ENCODE measurements around the gene DRP2.
"Not testable (repeated sequence)": the region's sequence is repeated elsewhere in the genome, so short reads cannot be mapped to it uniquely, and the experiment has no call there.

Gene DRP2, protein sequence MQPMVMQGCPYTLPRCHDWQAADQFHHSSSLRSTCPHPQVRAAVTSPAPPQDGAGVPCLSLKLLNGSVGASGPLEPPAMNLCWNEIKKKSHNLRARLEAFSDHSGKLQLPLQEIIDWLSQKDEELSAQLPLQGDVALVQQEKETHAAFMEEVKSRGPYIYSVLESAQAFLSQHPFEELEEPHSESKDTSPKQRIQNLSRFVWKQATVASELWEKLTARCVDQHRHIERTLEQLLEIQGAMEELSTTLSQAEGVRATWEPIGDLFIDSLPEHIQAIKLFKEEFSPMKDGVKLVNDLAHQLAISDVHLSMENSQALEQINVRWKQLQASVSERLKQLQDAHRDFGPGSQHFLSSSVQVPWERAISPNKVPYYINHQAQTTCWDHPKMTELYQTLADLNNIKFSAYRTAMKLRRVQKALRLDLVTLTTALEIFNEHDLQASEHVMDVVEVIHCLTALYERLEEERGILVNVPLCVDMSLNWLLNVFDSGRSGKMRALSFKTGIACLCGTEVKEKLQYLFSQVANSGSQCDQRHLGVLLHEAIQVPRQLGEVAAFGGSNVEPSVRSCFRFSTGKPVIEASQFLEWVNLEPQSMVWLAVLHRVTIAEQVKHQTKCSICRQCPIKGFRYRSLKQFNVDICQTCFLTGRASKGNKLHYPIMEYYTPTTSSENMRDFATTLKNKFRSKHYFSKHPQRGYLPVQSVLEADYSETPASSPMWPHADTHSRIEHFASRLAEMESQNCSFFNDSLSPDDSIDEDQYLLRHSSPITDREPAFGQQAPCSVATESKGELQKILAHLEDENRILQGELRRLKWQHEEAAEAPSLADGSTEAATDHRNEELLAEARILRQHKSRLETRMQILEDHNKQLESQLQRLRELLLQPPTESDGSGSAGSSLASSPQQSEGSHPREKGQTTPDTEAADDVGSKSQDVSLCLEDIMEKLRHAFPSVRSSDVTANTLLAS

DNA sequence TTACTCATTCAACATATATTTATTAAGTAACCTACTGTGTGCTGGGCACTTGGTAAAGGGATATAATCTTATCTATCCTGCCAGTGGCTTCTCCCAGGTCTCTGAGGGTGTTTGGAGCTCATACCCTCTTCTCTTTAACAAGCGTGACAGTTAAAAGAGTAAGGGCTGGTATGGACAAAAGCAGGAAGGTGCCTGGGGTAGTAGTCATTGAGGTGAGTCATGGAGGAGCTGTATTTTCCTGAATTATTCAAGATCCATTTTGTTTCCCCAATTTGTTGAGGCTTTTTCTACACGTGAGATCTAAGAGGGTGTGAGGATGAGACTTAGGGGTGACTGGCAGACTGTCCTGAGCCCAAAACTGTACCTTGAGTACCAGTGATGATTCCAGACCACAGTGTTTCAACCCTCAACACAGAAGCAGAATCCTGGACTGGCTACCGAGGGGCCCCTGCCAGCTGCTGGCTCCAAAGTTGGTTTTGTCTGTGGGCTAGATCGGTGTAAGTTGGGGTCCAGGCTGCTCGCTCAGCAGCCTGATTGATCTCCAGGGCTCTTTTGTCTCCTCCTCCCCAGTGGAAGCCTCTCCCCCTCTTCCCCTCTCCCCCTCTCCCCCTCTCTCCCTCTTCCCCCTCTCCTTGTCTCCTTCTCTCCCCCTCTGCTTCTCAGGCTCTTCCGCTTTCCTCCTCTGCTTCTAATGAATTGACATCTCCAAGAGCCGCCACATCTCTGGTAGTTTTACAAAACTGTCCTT, at the start of gene DRP2:
Gene DRP2 (plus strand): TSS at position 671 of the 748 bp plus-strand sequence. CDS start 11,862 bp downstream, outside the sequence.
- no peak for DNase-seq

DNA sequence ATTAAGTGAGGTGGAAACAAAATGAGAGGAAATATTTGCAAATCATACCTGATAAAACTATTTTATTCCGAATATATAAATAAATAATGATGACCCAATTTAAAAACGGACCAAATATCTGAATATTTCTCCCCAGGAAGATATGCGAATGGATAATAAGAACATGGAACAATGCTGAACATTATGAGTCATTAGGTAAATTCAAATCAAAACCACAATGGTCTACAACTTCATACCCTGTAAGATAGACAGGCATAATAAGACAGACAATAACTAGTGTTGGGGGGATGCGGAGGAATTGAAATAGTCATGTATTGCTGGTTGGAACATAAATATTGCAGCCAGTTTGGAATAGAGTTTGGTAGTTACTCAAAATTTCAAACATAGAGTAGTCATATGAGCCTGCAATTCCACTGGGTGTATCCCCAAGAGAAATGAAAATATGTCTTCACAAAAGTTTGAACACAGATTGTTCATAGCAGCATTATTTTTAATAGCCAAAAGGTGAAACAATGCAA, 47.6 kb upstream of the DRP2 start:
- no peak for DNase-seq

DNA sequence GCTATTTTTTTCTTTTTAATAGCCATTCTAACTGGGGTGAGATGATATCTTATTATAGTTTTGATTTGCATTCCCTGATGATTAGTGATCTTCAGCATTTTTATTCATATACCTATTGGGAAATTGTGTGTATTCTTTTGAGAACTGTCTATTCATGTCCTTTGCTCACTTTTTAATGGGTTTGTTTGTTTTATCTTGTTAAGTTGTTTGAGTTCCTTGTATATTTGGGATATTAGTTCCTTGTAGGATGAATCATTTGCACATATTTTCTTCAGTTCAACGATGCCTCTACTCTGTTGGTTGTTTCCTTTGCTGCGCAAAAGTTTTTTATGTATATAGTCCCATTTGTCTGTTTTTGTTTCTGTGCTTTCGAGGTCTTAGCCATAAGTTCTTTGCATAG, 43.1 kb upstream of the DRP2 start:
- no peak for DNase-seq

DNA sequence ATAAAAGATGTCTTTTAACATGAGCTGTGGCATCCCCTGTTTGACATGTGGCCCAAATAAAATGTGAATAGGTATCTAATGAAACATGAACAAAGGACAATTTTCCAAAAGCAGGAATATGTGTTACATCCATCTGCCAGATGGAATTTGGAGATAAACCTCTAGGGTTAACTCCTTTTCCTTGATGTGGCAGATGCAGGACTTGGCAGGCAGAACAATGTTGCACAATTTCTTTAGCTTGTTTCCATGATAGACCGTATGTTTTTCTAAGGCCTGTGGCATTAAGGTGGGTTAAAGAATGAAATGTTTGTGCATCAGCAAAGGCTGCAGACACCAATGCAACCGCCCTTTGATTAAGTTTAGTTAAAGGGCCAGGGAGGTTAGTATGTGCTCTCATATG, 34.7 kb upstream of the DRP2 start:
- DNase-seq: not testable (repeated sequence)

DNA sequence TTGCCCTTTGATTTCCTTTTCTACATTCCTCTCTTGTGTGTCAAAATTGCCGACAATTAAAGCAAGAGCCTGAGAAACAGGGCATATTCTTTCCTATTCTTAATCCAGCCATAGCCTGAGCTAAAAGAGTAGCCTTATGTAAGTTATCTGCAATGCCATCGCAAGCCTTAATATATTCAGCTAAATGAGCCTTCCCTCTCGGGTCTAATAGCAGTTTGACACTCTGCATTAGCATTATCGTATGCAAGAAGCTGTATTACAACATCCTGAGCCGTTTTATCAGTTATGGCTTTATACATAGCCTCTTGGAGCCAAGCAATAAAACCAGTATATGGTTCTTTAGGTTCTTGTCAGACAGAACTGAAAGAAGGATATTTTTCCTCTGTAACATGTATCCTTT, 31.6 kb upstream of the DRP2 start:
- DNase-seq: not testable (repeated sequence)

DNA sequence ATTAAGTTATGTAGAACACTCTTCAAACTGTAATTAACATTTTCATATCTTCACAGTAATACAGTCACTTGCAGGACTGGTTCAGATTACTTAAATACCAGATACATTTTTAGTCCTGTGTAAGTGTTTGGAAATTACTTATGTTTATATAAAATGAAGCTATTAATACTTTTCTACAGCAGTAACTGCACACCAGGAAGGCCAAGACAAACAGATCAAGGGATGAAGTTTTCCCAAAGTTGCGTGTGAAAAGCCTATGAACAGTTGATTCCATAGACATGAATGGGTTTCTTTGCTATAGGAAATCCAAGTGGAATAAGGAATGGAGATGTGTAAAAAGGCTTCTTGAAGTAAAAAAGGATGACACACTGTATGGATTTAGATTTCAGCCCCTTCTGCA, 28.9 kb upstream of the DRP2 start:
- no peak for DNase-seq

DNA sequence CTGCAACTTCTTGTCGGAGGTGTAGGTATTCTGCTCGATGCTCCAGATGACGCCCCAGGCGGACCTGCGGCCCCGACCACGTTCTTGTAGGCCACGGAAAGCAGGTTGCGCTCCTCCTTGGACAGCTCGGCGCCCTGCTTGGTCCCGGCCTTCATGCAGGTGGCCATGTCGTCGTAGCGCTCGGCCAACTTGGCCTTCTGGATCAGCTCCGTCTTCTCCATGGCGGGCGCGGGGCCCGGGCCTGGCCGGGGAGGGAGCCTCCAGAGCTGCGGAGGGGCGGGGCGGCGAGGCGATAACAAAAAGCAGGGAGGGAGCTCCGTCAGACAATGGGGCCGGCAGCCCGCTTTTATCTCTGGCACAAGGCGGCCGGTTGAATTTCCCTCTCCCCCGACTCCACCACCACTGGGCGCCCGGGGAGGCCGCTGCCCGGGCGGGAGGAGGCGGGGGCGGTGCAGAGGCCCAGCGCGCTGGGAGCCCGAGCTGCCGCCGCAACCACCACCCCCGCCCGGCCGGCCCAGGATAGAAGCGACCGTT, 28.3 kb upstream of the DRP2 start:
- no peak for DNase-seq

DNA sequence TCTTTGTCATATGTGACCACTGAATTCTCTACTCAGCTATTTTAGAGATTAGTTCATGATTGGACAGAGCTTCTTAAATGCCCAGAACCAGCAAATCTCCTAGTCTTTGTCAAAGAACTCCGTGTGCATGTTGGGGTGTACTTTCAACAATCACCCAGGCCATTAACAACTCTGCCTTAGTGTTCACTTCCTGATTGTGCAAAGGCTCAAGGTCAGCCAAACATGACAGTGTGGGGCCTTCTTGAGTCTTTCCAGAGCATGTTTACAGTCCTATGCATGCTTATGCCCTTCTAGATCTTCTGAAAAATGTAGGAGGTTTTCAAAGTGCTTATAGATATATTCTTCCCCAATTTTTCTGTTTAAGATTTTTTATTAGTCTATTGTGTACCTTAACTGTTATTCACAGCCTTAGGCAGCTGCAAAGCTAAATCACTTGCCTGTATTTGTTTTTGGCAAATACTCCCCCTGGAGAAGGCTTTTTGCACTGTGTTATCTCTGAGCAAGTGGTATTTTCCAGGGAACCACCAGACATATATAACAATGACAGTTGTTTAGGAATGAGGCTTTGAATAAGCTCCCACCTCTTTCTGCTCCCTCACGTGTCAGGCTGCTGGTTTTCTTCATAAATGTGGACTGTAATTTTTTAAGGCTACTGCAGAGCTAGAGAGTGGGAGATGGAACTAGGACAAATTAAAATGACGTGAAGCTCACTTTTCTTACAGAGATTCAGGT, 24.0 kb upstream of the DRP2 start:
- DNase-seq: no peak

DNA sequence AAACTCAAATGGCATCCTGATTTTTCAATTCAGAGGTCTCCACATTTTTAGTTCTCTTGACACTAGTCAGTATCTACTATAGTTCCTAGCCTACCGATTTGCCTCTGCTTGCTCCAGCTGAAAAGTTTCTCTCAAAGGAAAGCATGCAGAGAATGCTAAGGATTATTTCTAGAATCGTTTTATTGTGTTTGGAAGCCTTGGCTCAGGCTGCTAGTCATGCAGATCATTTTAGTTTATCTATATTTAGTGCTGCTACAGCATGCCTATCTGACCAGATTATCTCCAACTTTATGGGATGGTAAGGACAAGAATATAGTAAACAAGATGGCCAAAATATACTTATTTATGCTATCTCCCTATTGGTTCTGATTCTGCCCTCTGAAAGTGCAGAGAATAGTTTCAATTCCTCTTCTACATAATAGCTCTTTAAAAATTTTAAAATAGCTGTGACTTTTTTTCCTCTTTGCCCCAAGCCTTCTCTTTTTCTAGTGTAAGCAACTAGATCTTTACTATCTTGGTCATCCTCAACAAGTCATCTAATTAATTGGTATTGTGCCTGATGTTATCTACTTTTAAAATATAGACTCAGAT, 15.7 kb upstream of the DRP2 start:
- DNase-seq: no peak

DNA sequence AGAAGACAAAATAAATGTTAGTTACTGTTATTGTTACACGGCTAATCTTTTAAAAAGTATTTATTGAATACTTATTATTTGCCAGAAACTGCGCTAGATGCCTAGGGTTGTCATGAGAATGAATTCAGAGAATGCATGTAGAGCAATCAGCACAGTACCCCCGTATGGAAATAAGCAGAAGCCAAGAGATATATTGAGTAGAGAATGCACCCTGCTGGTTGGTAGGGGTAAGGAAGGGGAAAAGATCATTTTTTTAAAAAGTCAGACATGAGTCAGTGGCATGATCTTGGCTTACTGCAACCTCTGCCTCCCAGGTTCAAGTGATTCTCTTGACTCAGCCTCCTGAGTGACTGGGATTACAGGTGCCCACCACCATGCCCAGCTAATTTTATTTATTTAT, 13.1 kb upstream of the DRP2 start:
- no peak for DNase-seq

DNA sequence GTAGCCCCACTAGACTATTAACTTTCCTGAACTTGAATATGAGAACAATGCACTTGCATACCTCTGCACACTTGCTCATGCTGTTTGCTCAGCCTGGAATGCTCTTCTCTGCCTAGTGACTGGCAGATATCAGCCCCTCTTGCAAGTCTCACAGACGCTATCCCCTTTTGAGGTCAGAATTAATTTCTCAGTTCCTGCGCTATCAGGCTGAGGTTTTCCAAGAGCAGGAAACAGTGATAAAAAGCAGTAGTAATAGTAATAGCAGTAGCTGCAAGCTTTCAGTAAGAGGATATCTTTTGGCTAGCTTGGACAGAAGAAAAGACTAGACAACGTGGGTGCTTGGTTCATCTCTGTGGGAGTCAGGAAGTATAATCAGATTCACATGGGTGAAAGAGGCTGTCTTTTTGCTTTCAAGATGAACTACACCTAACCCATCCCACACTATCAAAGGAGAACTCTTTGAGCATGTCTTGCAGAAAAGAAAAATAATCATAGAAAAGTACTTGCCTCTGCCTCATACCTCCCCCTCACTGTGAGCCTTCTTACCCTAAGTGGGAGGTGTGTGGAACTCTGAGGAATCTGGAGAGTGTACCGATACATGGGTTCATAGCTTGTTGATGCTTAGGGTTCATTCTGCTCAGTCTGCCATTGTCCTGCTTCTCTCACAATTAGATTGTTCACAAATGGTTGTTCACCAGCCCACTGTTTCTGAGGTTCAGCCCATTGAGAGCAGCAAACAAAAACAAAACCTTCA, 11.3 kb upstream of the DRP2 start:
- DNase-seq: no peak

DNA sequence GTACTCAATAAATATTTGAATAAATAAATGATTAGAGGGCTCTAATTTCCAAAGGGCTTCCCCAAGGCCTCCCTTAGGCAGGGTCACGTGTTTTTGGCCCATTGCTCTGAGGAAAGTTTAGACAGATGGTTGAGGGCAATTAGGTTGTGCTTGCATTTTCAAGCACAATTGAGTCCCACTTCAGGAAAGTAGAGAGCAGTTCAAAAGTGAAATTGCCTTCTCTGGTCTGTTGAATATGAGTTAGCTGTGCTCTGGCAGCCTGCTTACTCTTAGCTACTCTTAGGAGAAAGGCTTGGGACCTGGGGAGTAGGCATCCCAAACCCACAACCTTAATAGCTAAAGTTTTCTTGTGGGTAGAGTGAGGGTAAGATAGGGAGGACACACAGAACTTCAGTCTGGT, 9.0 kb upstream of the DRP2 start:
- DNase-seq: no peak

DNA sequence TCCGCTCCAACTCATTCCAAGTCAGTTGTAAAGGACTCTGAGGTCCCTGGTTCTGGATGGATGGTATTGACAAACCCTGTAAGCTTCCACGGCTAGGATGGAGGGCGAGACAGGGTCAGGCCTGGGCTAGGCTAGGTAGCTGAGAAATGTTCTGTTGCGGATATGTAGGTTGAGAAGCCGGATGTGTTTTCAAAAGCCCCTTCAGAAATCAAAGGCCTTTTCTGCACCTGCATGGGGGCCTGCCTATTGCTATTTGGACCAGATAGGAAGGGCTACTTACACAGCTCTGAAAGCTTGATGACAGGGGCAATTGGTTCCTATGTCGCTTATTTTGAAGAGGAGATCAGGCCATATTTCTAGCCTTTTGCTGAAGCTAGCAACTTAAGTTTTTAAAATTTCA, 1.9 kb upstream of the DRP2 start:
- no peak for DNase-seq

DNA sequence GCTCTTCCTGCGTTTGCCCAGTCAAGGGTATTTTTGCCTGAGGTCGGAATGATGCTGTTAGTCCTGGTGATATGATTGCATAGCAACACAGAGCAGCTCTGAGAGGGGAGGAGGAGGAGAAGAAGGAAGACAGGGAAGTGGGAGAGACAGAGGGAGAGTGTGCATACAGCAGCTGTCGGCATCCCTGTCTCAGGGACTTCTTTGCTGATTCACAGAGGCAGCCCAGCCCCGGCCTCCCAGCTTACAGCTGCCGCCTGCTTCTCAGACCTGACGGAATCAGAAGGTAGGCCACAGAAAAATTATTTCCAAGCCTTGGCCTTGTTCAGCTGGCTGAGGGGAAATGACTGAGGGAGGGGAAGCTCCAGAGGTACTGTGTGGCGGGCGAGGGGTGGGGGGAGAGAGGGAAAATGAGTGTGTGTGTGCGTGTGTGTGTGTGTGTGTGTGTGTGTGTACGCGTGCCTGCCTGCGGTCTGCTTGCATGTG, 319 bp downstream of the DRP2 start:
- no peak for DNase-seq

DNA sequence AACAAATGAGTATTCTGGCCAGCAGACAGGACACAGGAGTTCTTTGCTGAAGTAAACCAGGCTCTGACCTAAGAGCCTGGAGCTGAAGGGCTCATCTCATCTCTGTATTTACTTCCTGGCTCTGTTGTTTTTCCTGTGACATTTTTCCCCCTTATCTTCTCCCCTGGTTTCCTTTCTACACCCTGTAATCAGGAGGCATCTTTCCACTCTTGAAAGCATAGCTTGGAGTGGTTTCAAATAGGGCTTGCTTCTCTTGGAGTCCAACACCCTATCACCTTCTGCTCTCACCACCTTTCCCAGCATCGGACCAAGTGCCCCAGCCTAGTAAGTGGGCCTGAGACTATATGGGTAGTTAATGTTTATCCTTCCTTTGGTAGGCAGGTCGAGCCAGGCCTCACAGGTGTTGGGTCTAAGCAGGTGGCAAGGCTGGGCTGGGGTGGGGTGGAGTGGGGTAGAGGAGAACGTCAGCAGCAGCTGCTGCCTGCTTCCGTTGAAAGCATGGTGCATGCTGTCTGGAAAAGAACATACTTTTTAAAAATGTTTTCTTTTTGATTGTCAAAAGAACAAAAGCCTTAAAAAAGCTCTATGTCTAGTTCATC, 1.2 kb downstream of the DRP2 start:
- DNase-seq: no peak

DNA sequence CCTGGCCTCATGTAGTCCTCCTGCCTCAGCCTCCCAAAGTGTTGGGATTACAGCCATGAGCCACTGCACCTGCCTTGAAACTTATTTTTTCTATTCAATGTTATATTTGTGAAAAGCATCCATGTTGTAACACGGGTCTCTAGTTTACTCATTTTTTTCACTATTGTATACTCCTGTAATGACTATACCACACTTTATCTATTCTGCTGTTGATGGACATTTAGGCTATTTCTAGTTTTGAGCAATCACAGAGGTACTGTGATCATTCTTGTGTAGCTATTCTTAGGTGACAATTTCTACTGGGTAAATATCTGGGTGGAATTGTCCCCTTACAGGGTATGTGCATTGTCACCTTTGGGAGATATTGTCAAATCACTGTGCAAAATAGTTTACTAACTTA, 3.6 kb downstream of the DRP2 start:
- DNase-seq: no peak

DNA sequence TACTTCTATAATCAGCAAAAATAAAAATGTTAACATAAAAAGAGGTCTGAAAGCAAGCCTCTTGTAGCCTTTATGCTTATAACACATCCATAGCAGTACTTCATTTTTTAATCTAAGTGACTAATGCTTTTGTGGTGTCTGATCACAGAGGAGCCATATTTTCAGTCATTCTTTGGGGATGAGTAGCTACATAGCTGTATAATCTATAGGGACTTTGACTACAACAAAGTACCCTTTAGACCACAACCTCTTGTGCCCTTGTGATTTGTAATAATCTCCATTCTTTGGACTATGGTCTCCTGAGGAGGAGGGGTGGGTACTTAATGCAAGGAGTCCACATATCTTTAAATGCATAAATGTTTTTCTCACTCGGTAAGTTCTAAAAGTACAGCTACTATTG, 9.6 kb downstream of the DRP2 start:
- no peak for DNase-seq

DNA sequence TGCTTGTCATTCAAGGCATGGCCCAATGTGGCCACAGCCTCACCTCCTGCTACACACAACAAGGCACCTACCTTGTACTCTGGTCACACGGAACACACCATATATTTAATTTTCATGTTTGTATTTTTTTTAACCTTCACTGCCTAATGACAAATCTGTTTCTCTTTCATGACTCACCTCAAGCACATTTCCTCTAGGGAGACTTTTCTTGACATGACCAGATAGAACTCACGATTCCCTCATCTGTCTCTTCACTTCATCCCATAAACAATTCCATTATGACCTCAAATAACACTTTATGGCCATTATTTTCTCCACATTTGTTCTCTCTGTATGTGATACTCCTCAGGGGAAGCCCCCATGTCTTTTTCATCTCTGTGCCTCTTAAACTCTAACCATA, 11.1 kb downstream of the DRP2 start:
- DNase-seq: no peak

DNA sequence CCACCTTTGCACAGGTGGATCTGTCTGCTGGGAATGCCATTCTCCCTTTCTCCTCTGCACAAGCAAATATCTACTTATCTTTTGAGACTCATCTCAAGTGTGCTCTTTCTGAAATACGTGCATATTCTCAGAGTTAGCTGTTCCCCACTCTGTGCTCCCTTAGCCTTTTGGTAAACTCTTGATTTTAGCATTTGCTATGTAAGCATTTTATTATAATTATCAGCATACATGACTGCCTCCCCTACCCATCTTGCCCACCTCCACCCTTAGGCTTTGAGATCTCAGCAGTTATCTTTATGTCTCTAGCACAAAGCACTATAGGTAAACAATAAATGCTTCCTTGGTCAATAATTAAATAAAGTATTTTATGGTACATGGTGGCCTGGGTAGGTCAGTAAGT, 11.5 kb downstream of the DRP2 start:
- no peak for DNase-seq

DNA sequence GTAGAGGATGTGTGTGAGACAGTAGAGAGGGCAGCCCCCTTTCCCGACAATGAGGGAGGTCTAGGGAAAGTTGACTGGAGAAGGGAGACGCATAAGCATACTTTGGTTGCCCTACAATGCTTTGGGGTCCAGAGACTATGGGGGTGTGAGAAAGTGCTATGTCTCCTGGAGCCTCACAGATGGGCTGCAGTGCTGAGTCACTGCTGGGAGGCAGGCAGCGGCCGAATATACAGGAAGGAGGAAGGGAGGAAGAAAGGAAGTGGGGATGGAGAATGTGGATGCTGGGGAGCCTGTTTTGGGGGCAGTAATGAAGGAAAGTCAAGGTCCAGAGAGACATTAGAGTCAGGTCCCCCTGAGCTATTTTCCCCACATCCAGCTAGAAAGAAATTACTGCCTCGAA, 12.7 kb downstream of the DRP2 start:
- DNase-seq: no peak

All from stimulated activated CD4-positive, alpha-beta T cell treated with anti-CD3 and anti-CD28 coated beads, Interleukin-2, amount 100 ng/mL, for 48 hours (primary cell).